Peyer's patch (tissue), 4 donors: Measurements from ENCODE around the gene IRF1.

ENCODE experiments used
- CTCF ChIP-seq, 6 experiments: fragments of 450-650 bp in 4 of 6; fragments of 200-600 bp in 2 of 6; sonication (generic) in 1 of 6; IDR thresholded peaks; one replicate each; pipeline ENCODE4 v1.5.1; 2017 to 2019; ENCODE audit warnings: antibody characterized with exemption in 6 of 6, mild to moderate bottlenecking in 3 of 6, moderate library complexity in 1 of 6
- POLR2A ChIP-seq, 2 donors: fragments of 450-650 bp; IDR thresholded peaks; one replicate each; pipeline ENCODE4 v1.5.1; 2017; ENCODE audit warnings: antibody characterized with exemption in 2 of 2, mild to moderate bottlenecking in 2 of 2, moderate library complexity in 2 of 2

GRCh38 chr5:132528866-132529634, 38.5 kb upstream of the IRF1 start:
- no peak for TF ChIP-seq CTCF (IDR thresholded peaks at IDR 0.05)
- no peak for TF ChIP-seq POLR2A (IDR thresholded peaks at IDR 0.05)
